ENCODE data around the gene IQSEC3.
"Not testable (repeated sequence)": the region's sequence is repeated elsewhere in the genome, so short reads cannot be mapped to it uniquely, and the experiment has no call there.

IQSEC3 gene

DNA sequence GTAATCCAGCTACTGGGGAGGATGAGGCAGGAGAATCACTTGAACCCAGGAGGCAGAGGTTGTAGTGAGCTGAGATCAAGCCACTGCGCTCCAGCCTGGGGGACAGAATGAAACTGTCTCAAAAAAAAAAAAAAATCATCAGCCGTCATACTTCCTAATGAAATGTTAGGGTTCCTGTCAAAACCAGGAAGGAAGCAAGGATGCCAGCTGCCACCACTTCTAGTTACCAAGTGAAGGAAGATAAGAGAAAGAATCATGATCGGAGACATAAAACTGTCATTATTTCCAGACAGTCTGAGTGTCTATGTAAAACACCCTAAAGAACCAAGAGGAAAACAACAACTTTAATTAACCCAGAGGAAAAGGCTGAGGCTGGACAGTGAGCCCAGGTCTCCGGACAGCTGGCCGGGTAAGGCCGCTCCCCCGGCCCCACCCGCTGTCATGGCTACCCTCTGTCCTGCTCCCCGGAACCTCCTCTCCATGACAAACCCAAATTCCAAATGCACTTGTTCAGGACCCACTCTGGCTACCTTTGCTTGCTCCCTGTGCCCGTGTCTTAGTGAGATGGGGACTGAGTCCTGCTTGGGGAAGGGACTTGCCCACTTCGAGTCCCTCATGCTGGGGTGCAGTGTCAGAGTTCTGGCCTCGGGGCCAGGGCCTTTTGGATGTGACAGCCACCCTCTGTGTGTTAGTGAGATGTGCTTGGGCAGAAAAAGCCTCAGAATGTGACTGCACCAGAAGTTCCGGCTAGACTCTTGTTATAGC, 118.4 kb downstream of the IQSEC3 start:
- DNase-seq: no peak

DNA sequence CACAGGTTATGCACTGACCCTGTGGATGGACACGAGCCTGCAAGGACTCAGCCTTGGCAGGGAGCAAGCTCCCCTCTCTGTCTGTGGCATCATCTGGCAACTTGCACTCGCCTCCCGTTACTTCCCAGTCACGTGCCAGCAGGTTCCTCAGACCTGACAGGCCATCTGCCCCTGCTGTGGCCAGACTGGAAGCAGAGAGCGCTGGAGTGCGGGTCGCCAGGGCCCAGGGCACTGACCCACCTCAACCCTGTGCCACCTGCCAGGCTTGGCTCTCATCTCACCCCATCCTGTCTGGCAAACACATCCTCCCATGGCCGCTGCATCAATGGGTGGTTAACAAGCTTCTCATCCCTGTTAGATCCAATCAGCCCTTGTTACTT, 119.0 kb downstream of the IQSEC3 start:
- no peak for DNase-seq

DNA sequence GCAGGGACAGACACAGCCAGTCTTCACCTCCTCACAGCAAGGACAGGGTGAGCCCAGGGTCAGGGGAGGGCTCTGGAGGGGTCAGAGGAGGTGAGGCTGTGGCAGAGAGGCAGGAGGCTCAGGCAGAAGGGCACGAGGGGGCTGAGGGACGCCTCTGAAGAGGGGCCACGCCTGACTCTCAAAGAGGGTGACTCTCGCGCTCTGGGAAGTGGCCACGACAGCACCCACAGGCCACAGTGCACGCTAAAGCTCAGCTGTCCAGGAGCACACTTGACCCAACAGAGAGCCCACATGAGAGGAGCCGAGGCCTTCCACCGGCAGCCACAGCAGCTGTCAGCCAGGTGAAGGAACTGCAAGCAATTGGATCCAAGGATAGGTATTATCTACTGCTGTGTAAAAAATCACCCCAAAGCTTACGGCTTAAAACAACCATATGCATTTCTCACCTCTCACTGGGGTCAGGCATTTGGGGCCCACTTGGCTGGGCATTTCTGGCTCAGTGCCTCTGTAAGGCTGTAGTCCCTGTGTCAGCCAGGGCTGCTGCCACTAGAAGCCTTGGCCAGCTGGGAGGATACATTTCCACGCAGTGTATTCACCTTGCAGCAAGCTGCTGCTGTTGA, 119.5 kb downstream of the IQSEC3 start:
- no peak for DNase-seq

DNA sequence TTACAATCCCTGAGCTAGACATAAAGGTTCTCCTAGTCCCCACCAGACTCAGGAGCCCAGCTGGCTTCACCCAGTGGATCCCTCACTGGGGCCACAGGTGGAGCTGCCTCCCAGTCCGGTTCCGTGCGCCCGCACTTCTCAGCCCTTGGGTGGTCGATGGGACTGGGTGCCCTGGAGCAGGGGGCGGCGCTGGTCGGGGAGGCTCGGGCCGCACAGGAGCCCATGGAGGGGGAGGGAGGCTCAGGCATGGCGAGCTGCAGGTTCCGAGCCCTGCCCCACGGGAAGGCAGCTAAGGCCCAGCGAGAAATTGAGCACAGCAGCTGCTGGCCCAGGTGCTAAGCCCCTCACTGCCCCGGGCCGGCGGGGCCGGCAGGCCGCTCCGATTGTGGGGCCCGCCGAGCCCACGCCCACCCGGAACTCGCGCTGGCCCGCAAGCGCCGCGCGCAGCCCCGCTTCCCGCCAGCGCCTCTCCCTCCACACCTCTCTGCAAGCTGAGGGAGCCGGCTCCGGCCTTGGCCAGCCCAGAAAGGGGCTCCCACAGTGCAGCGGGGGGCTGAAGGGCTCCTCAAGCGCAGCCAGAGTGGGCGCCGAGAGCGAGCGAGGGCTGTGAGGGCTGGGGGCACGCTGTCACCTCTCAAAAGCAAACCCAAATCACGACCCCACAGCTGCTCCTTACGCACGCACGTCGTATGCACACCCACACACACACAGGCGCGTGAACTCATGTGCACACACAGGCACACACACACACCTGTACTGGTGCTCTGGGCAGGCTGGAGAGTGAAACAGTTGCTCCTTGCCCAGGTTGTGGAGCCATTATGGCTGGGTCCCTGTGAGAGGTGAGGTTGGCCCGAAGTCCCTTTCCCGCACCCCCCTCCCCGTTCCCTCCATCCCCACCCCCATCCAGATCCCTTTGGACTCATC, 121.7 kb downstream of the IQSEC3 start:
- DNase-seq: not testable (repeated sequence)

DNA sequence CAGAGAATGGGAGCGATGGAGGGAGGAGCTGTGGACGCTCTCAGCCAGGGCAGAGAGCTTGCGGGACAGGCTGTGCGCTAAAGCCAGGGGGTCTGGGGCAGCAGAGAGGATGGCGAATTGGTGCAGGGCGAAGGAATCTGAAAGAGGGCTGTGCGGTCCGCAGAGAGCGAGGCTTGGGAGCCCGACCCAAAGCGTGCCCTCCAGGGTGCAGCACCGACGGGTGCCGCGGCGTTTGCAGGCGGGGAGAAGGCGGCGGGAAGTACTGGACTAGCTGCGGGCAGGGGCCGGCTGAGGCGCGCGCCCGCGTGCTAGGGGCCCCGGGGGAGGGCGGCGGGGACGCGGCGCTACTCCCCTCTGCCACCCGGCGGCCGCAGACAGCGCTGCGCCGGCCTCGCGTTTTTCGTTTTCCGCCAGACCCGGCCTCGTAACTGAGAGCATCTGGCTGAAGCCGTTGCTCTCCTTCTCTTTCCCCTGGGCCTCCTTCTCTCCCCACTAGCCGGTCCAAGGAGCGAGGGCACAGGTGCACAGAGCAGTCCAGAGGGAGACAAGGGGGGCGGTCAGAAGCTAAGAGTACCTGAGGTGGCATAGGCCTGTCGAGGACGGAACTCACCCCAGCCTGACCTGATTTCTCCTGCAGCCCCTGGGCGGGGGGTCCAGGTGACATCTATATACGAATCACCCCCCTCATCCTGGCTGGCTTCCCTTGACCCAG, 122.5 kb downstream of the IQSEC3 start:
- DNase-seq: peak; percentile 40

DNA sequence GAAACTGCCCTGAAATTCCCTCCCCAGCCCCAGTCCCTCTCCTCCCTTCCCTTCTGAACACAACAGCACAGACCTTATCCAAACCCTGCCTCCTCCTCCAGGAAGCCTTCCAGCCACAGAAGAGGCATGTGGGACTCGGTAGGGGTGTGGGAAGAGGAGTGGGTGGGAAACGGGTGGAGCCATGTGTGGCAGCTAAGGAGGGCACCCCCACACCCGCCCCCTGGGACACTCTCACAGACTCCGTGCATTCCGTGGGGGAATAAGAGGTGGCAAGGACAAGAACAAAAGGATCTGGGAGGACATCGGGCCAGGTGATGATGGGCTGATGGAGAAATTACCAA, 123.0 kb downstream of the IQSEC3 start:
- DNase-seq: no peak

DNA sequence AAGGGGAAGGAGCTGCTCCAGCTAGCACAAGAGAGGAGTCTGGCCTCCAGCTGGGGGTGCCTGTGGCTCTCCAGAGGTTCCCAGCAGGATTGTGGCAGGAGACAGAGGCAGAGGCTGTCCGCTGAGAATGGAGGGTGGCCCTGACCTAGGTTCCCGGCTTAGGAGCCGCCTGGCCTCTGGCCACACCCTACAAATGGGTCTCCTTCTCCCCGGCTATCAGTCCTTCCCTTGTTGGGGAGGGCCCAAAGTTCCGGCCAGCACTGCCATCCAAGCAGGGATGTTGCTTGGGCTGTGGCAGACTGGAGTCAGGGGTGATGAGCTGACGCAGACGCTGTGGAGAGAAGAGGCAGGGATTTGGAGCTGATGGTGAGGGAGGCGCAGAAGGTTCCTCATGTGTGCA, 124.3 kb downstream of the IQSEC3 start:
- DNase-seq: no peak

DNA sequence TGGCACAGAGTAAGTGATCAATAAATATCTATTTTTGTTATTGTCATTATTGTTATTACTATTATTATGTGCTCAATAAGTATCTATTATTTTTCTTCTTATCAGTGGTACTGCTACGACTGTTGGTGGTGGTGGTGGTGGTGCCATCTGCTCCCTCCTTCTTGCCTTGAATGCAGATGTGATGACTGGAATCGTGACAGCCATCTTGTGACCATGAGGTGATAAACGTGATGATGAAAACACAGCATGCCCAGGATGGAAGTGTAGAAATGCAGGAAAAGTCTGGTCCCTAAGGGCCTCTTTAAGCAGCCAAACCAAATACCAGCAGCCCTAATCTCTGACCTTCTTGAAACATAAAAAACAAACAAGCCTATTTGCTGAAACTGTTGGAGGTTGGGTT, 125.0 kb downstream of the IQSEC3 start:
- DNase-seq: no peak

DNA sequence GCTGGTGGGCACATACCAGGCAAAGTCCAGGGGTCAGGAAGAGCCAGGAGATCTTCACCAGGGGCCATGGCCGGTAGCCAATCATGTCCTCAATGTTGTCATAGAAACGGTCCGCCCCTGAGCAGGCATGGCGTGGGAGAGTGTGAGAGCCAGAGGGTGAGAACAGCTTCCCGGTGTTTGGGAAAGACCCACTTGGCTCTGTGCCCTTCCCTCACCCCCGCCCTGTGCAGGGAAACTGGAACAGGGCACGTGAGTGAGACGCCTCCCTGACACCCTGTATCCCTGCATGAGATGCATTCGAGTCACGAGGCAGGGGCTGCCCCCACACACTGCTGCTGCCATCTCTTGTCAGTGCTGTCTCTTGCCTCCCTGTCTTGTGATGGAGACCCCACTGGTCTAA, 126.7 kb downstream of the IQSEC3 start:
- no peak for DNase-seq

DNA sequence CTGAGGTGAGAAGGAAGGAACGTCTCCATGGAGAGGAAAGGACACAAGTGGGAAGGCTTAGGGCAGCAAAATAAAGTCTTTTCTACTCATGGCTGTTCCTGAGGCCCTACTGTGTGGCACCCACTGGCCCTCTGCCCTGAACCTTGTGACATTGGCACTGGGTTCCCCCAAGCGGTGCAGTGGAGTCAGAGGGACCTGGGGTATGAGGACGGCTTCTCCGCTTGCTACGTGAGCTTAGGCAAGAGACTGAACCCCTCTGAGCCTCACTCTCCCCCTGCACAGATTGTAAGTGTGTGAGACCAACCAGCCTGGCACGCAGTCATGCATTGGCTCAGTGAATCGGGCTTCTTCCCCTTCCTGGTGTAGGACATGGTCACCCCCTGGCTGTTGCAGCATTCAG, 127.7 kb downstream of the IQSEC3 start:
- DNase-seq: no peak

DNA sequence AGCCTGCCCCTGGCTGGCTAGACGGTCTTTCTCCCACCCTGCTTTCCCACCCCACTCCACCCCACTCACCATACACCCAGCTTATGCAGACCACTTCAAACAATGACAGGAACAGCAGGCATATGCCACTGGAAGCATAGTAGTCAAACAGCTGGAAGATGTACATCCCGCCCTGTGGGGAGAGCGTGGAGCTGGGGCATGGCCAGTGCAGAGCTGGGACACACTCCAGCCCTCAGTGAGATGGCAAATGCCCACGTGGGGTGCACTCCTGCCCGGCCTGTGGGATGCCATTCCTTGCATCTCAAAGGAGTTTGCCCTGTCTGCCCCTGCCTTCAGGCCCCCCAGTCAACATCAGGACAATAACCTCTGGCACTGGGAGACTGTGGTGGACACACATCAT, 128.6 kb downstream of the IQSEC3 start:
- no peak for DNase-seq

DNA sequence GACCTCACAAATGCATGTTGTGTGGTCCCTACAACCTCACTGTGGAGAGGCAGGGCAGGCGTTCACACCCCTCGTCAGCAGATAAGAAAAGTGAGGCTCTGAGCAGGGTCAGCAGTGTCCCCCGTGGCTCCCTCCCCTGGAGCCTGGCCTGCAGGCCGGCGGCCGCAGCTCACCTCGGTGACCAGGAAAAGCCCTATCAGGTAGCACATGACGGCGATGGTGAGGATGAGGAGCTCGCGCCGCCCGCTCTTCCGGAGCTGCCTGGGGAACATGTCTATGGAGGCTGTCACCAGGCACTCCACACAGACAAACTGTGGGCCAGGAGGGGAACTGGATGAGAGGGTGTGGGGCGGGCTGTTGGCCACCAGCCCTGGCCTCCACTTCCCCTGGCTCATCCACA, 129.4 kb downstream of the IQSEC3 start:
- DNase-seq: no peak

DNA sequence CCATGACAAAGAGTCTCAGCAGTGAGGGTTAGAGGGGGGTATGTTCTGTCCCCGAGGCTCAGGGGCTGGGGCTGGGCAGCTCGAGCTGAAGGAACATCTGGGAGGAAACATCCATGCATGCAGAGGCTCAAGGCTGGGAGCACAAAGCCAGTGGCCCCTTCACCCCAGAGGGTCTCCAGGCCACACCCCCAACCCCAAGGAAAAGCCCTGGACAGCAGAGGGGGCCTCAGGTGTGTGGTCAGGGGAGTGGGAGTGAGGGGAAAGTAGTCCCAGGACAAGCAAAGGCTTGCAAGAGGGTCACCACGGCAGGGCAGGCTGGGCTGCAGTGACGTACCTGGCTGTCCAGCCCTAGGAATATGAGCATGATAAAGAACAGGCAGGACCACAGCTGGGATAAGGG, 129.9 kb downstream of the IQSEC3 start:
- no peak for DNase-seq

DNA sequence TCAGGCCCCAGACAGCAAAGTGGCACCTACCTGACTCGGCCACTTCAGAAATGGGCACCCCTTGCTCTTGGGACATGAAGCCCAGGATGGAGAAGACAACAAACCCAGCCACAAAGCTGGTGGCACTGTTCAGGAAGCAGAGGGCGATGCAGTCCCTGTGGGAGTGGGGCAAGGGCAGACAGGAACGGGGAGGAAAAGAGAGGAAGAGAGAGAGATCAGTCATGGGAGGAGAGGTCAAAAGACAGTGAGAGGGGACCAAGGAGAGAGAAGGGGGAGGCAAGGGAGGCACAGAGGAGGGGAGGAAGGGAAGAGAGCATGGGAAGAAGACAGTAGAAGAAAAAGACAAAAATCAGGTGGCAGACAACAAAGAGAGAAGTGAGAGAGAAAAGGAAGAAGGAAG, 130.8 kb downstream of the IQSEC3 start:
- DNase-seq: no peak

DNA sequence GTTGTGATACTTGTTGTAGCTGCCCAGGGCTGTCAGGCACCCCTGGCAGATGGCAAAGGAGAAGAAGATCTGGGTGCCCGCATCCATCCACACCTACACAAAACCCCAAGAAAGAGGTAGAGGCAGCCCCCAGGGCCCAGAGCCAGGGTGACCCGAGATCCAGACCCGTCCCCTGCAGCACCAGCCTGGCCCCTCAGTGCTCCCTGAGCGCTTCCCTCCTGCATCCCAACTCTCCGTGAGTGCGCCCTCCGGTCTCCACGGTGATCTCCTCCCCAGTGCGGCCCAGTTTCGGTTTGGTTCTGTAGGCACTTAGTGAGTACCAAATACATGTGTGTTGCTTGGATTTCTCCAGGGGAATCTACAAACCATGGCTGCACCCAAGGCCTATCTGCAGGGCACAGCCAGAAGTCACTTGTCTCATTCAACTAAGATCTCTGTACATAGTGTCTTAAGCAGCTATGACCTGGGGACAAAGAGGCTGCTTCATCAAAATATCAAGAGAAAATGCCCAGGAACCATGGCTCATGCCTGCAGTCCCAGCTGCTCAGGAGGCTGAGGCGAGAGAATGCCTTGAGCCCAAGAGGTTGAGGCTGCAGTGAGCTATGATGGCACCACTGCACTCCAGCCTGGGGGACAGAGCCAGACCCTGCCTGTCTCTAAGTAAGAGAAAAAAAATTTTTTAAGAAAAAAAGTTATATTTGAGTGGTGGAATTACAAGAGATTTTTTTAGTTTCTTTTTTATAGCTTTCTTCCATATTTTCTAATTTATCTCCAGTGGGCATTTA, 131.5 kb downstream of the IQSEC3 start:
- DNase-seq: no peak

DNA sequence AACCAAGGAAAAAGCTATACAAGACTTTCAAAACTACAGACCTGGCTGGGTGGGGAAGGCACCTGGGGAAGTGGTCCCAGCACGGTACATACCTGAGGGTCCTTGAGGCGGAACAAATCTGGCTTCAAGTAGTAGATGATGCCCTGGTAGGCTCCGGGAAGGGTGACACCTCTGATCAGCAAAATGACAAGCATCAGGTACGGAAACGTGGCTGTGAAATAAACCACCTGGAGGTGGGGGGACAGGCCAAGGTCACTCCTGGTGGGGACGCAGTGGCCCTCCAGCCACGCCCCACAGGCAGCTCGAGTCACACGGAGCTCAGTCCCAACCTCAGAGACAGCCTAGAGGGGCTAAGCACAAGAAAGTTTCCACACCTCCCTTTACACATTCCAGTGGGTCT, 132.1 kb downstream of the IQSEC3 start:
- no peak for DNase-seq

DNA sequence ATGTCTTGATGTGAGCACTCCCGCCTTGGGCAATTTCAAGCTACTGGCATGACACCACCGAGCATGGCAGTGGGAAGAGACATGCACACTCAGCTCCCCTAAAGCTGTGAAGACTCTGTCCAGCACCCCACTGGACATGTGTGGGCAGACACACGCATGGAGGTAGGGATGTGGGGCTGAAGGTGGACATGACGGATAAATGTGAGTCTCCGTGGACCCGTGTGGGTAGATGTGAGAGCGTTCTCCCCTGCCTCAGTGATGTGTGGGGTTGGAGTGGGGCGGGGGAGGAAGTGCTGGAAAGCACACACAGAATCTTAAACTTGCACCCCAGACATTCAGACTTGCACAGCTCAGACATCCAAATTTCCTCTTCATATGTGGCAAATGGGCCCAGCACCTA, 134.8 kb downstream of the IQSEC3 start:
- no peak for DNase-seq

DNA sequence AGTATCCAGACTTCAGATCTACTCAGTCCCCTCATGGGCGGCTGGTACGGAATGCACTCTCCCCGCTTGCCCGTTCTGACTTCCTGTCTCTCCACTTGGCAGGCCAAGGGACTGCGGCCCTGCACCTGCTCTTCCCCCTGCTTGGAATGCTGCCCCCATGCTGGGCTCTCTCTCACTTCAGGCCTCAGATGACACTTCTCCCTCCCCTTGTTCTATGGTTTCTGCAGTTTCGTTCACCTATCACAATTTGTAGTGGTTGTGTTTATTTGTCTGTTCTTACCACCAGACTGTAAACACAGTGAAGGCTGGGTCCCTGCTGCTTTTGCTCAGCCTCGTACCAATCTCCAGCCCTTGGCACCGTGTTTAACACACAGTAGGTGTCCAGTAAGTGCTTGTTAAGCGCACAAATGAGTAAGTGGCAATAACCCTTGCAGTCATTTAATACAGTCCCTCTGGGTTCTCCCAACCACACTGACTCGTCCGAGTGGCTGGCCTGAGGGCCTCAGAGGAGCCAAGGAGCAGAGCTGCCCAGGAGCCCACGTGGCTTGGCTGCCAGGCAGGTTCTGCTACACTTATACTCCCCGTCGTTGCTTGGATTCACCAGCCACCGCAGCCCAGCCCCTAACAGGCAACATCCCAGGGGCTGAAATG, 135.6 kb downstream of the IQSEC3 start:
- no peak for DNase-seq

DNA sequence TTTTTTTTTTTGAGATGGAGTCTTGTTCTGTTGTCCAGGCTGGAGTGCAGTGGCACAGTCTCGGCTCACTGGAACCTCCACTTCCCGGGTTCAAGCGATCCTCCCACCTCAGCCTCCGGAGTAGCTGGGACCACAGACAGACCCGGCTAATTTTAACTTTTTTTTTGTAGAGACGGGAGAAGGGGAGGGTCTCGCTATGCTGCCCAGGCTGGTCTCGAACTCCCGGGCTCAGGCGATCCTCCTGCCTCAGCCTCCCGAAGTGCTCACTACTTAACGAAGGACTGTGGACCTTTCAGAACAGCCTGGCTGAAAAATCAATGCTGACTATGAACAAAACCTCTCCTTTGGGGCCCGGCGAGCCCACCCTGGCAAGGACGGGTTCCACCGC, 136.5 kb downstream of the IQSEC3 start:
- no peak for DNase-seq

DNA sequence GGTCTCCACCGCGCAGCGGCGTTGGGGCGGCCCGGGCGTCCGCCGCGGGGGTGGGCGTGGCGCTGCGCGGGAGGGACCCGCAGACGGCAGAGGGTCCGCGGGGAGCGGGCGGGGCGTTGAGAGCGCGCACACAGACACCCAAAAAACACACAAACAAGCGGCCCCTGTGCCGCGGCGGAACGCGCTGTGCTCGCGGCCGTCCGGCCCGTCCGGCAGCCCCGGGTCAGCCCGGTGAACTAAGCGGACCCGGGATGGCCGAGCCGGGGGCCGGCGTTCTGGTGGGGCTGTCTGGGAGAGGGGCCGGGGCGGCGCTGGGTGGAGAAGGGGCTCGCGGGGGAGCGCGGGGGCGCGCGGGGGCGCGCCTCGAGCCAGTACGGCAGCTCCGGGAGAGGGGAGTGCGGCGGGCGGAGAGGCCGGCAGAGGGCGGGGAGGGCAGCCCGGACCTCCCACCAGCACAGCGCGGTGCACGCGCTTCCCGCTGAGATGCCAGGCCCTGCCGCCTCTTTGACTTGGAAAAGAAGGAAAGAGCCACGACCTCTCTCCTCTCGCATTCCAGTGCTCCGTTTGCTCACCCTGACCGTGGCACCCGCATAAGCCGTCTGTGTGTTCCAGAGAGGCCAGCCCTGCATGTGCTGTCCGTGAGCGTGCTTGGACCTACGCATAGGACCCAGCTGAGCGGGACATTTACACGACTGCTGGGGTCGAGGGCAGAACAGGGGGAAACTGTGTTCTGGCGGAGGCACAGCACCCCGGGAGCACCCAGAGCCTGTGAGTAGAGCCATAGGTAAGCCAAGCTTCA, 137.1 kb downstream of the IQSEC3 start:
- DNase-seq: no peak

DNA sequence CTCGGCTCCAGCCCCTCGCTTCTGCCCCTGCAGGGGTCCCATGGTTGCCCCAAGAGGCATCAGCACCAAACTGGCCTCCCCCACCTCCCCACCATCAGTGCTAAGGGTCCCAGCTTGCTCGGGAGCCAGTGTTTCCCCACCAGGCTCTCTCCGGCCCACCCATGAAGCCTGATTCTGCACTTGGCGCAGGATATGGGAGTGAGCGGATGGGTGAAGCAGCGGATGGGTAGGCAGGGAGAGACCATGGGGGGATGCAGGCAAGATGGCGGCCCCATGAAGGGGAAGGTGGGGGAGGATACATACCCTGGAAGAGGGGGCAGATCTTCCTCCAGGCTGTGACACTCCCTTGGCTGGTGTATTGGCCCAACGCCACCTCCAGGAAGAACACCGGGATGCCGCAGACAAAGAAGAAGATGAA, 137.7 kb downstream of the IQSEC3 start:
- no peak for DNase-seq
